Left ventricle myocardium inferior (tissue), 1 donor: ENCODE results near the gene CACNA1I. TPM values are rescaled to one million over a fixed set of nuclear protein-coding genes. Genes with fewer than 3 reads are reported as not detected.
A peak's percentile ranks its signal among the peaks of the same experiment; 100 is the strongest.

Experiments
- DNase-seq: peaks from one replicate; pipeline ENCODE4 v3.0.0-alpha.2; 2020
- H3K27ac ChIP-seq: fragments of 200-600 bp; replicated peaks from 2 replicates; pipeline ENCODE4 v1.8.0; 2021
- H3K27me3 ChIP-seq: fragments of 200-600 bp; 2 replicates; pipeline ENCODE4 v1.8.0; 2021; ENCODE audit warnings: low read depth
- H3K36me3 ChIP-seq: fragments of 200-600 bp; 2 replicates; pipeline ENCODE4 v1.8.0; 2021
- H3K4me1 ChIP-seq: fragments of 200-600 bp; 2 replicates; pipeline ENCODE4 v1.8.0; 2021
- H3K4me3 ChIP-seq: fragments of 200-600 bp; 2 replicates; pipeline ENCODE4 v1.8.0; 2021; ENCODE audit warnings: mild to moderate bottlenecking, moderate library complexity
- H3K9me3 ChIP-seq: fragments of 200-600 bp; replicated peaks from 2 replicates; pipeline ENCODE4 v1.8.0; 2021
- intact Hi-C: fragments of 100-400 bp; cut with micrococcal nuclease; formaldehyde crosslinking; loops from one replicate; pipeline ENCODE4 v1.11.0; 2022
- total RNA-seq: library from RNA; stranded (reverse); fragmentation: NEBNext Ultra II Directional; extraction: Animal tissue kit (Norgen Biotek cat#: 25700); gene quantifications from one replicate; pipeline ENCODE4 v1.2.1, GENCODE V29; 2021
- TF ChIP-seq, protein P1 (sequence below): fragments of 200-600 bp; IDR thresholded peaks from 2 replicates; pipeline ENCODE4 v1.8.0; 2021; ENCODE audit warnings: antibody characterized with exemption, mild to moderate bottlenecking, borderline replicate concordance
- donor health status: DM: no; HTN: yes; CAD: no; lungs with severe emphysema.

Gene CACNA1I
- total RNA-seq, 1 donor from 2014 or later = 0.05 TPM

DNA sequence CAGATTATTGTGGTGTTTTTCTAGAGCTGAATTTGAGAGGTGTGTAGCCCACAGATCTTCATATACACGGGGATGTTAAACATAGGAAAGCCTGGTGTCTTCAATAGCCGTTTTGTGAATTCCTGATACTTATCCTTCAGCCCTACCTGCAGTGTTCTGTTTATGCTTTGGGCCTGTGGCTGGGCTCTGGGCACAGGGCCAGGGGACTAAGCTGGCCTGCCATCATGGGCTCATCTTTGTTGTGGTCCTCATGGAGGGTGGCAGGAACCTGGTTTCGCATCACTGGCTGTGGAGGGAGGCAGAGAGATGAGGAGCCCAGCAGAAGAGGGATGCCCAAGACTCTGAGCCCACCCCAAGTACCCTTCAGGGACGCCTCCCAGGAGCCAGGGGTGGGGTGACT is 112.4 kb downstream of the CACNA1I start:
- no peak overlapping the region for H3K4me3 ChIP-seq

DNA sequence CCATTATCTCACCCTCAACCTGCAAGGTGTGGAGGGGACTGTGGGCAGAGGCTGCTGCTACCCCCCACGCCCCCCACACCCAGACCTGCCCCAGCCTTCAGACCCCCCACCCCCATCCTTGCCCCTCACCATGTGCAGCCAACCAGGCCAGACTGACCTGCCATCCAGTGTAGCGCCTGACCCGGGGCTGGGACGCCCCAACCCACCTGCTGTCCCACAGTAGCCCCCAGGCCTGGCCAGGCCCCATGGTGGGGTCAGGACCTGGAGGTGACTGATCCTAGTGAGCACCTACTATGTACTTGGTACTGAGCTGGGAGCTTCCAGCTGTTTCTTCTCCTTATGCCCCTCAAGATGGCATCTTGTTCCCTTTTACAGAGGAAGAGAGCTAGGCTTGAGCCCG is 113.1 kb downstream of the CACNA1I start:
- Histone ChIP-seq H3K4me3 (no peak overlapping the region), H3K27ac (no peak overlapping the region), H3K9me3 (no peaks in the 10 kb centered on the region), H3K27me3 (peaks cover 98% of the 10 kb centered on the region), H3K36me3 (no peaks in the 10 kb centered on the region), H3K4me1 (no peaks in the 10 kb centered on the region)
- no peak for DNase-seq
- TF ChIP-seq, protein P1, sequence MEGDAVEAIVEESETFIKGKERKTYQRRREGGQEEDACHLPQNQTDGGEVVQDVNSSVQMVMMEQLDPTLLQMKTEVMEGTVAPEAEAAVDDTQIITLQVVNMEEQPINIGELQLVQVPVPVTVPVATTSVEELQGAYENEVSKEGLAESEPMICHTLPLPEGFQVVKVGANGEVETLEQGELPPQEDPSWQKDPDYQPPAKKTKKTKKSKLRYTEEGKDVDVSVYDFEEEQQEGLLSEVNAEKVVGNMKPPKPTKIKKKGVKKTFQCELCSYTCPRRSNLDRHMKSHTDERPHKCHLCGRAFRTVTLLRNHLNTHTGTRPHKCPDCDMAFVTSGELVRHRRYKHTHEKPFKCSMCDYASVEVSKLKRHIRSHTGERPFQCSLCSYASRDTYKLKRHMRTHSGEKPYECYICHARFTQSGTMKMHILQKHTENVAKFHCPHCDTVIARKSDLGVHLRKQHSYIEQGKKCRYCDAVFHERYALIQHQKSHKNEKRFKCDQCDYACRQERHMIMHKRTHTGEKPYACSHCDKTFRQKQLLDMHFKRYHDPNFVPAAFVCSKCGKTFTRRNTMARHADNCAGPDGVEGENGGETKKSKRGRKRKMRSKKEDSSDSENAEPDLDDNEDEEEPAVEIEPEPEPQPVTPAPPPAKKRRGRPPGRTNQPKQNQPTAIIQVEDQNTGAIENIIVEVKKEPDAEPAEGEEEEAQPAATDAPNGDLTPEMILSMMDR = no peak
- intact Hi-C loops = no loop called here

More for the DNA sequence above, 112.4 kb downstream of the CACNA1I start:
- Histone ChIP-seq H3K9me3 (no peaks in the 10 kb centered on the region), H3K4me1 (no peaks in the 10 kb centered on the region), H3K27me3 (peaks cover 98% of the 10 kb centered on the region), H3K27ac (no peak overlapping the region), H3K36me3 (no peaks in the 10 kb centered on the region)
- DNase-seq = no peak
- intact Hi-C loops = no loop called here
- TF ChIP-seq, protein P1 = no peak

- intact Hi-C loops = no loop called here
- no peak overlapping the region for H3K27ac ChIP-seq
- H3K4me3 ChIP-seq = no peak overlapping the region
- TF ChIP-seq, protein P1 = no peak
- peaks cover 98% of the 10 kb centered on the region for H3K27me3 ChIP-seq
- H3K36me3 ChIP-seq = no peaks in the 10 kb centered on the region
- no peak for DNase-seq
- H3K4me1 ChIP-seq = no peaks in the 10 kb centered on the region
- no peaks in the 10 kb centered on the region for H3K9me3 ChIP-seq
These were observed 114.2 kb downstream of the CACNA1I start for GRCh38 chr22:39684702-39685281.

DNA sequence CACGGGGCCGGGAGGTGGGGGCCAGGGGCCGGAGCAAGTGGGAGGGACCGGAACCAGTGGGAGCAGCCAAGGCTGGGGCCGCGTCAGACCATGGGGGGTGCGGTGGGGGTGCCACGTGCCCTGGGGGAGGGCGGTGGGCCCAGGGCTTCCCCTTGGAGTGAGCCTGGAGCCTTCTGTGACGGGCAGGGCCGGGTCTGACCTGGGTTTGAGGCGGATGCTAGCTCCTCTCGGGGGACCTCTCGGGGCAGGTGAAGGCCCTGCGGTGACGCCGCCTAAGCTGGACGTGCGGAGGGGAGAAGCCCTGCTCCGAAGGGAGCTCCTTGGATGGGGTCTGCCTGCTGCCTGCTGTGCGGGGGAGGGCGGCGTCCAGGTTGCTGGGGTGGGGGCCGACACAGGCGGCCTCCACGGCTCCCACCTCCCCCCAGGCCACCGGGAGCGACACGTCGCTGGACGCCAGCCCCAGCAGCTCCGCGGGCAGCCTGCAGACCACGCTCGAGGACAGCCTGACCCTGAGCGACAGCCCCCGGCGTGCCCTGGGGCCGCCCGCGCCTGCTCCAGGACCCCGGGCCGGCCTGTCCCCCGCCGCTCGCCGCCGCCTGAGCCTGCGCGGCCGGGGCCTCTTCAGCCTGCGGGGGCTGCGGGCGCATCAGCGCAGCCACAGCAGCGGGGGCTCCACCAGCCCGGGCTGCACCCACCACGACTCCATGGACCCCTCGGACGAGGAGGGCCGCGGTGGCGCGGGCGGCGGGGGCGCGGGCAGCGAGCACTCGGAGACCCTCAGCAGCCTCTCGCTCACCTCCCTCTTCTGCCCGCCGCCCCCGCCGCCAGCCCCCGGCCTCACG is 115.0 kb downstream of the CACNA1I start:
- peak overlapping the region; percentile 17 for H3K4me3 ChIP-seq
- no peaks in the 10 kb centered on the region for H3K4me1 ChIP-seq
- no peaks in the 10 kb centered on the region for H3K36me3 ChIP-seq
- TF ChIP-seq, protein P1 = no peak
- H3K27ac ChIP-seq = no peak overlapping the region
- H3K9me3 ChIP-seq = no peaks in the 10 kb centered on the region
- peaks cover 98% of the 10 kb centered on the region for H3K27me3 ChIP-seq
- no peak for DNase-seq
- intact Hi-C loops = no loop called here

DNA sequence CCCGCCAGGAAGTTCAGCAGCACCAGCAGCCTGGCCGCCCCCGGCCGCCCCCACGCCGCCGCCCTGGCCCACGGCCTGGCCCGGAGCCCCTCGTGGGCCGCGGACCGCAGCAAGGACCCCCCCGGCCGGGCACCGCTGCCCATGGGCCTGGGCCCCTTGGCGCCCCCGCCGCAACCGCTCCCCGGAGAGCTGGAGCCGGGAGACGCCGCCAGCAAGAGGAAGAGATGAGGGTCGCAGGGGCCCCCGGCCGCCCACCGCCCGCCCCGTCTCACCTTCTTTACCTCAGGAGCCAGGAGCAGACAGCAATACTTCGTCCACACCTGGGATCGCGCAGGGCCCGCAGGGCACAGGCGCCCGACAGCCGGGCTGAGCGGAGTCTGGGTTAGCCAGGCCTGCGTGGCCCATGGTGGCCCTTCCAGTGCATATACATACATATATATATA is 115.6 kb downstream of the CACNA1I start:
- Histone ChIP-seq H3K27me3 (peaks cover 100% of the 10 kb centered on the region), H3K4me1 (no peaks in the 10 kb centered on the region), H3K4me3 (no peak overlapping the region), H3K9me3 (no peaks in the 10 kb centered on the region), H3K27ac (no peak overlapping the region), H3K36me3 (no peaks in the 10 kb centered on the region)
- intact Hi-C loops = no loop called here
- TF ChIP-seq, protein P1 = no peak
- DNase-seq = no peak
